GM23248 (cell line): ENCODE data around the gene SLC37A1.

Source experiments
- EZH2 ChIP-seq: fragments of 200-600 bp; sonication (generic); IDR thresholded peaks from 2 replicates; pipeline ENCODE4 v1.6.1; 2018; ENCODE audit warnings: antibody characterized with exemption, mild to moderate bottlenecking; ENCODE audit not compliant: insufficient read depth, poor library complexity, severe bottlenecking
- EZH2phosphoT487 ChIP-seq: fragments of 200-600 bp; sonication (generic); IDR thresholded peaks from 2 replicates; pipeline ENCODE4 v1.6.1; 2018; ENCODE audit warnings: antibody characterized with exemption, moderate library complexity, mild to moderate bottlenecking, low read depth; ENCODE audit not compliant: insufficient read depth

DNA sequence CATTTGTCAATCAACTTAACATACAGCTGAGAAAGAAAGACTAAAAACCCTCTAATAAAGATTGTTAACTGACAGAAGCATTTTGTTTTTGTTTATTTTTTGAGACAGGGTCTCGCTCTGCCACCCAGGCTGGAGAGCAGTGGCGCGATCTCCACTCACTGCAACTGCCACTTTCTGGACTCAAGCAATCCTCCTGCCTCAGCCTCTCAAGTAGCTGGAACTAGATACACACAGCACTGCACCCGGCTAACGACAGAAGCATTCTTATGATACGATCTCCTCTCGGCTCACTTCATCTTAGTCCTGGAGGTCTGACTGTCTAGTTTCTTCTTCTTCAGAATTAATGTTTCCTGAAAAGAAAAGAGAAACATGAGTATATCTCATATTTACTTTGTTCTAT, 41.1 kb upstream of the SLC37A1 start:
- TF ChIP-seq EZH2: no peak
- TF ChIP-seq EZH2phosphoT487: no peak
